Measurements from ENCODE around the gene SPTBN4.

Gene SPTBN4

DNA sequence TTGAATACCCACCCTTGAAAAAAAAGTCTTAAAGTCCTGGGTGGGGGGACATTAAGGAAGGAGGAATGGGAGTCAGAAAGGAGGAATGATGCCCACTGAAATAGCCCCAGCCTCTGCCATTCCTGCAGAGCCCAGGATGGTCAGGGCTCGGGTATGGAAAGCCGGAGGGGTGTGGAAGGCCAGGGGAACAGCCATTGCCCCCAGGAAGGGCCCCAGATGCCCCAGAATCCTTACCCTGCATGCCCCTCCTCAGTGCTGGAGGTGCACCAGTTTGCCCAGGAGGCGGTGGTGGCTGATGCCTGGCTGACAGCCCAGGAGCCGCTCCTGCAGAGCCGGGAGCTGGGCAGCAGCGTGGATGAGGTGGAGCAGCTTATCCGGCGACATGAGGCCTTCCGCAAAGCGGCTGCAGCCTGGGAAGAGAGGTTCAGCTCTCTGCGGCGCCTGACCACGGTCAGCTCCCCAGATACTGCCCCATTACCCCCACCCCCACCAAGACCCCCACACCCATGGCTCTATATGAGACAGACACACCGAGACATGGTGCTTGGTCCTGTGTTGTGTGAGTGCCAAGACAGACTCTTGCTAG is 99.2 kb downstream of the SPTBN4 start:
- Histone ChIP-seq H3K27ac (ENCODE audit: extremely low read depth, low read depth, low read length) (no peak overlapping the region), H3K9me3 (ENCODE audit: control insufficient read depth, insufficient read depth, low read depth, low read length) (no peaks in the 10 kb centered on the region), H3K4me1 (ENCODE audit: control insufficient read depth, insufficient read depth, low read length) (peaks cover 13% of the 10 kb centered on the region), H3K4me3 (ENCODE audit: low read depth, low read length) (no peak overlapping the region), H3K36me3 (ENCODE audit: control insufficient read depth in 2 of 2, insufficient read depth in 1 of 2, low read length in 2 of 2) (no peaks in the 10 kb centered on the region)
- CTCF ChIA-PET, result interaction anchor here (0.8 to 12.8 kb wide), 4 partner anchors 14 to 68 kb away, joined by 3 to 132 read pairs (median 5); no protein-coding TSS in a partner anchor
- POLR2A ChIA-PET, result interaction anchor here (0.6 kb wide), 1 partner anchor 187 kb away, joined by 5 read pairs; no protein-coding TSS in a partner anchor
- TF ChIP-seq ZNF792 (tag by site-specific recombination; IDR thresholded peaks at IDR 0.05) (no peak), ZNF341 (tag by site-specific recombination; IDR thresholded peaks at IDR 0.05; ENCODE audit: low read depth) (peak; percentile 61; the same call in 1 of the 2 replicates)

DNA sequence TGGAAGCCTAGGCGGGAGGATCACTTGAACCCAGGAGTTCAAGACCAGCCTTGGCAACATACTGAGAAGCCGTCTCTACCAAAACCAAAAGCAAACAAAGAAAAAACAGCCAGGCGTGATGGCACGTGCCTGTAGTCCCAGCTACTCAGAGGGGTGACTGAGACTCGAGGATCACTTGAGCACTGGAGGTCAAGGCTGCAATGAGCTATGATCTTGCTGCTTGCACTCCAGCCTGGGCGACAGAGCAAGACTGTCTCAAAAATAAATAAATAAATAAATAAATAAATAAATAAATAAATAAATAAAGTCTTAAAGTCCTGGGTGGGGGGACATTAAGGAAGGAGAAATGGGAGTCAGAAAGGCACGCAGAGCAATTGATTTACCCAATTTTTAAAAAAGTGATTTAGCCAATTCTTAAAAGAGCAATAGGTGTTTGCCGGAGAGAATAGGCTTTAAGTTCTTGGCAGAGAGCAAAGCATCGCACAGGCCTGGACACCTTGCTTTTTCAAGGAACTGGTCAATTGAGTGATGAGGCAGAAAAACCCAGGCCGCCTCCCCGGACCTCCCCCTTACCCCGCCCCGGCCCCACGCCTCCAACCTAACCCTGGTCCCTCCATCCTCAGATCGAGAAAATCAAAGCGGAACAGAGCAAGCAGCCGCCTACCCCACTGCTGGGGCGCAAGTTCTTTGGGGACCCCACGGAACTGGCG is 100.4 kb downstream of the SPTBN4 start:
- peak overlapping the region; percentile 12 for H3K4me3 ChIP-seq (ENCODE audit: low read depth, low read length)
- H3K4me1 ChIP-seq (ENCODE audit: control insufficient read depth, insufficient read depth, low read length), result peaks cover 16% of the 10 kb centered on the region
- ChIA-PET POLR2A (interaction anchor here (1.7 kb wide), 1 partner anchor 141 kb away, joined by 6 read pairs; no protein-coding TSS in a partner anchor), CTCF (interaction anchor here (0.6 to 12.8 kb wide), 9 partner anchors 8 to 1140 kb away, joined by 3 to 132 read pairs (median 5); partner anchors contain the start of gene LTBP4)
- no peaks in the 10 kb centered on the region for H3K36me3 ChIP-seq (ENCODE audit: control insufficient read depth in 2 of 2, insufficient read depth in 1 of 2, low read length in 2 of 2)
- H3K9me3 ChIP-seq (ENCODE audit: control insufficient read depth, insufficient read depth, low read depth, low read length), result no peaks in the 10 kb centered on the region
- H3K27ac ChIP-seq (ENCODE audit: extremely low read depth, low read depth, low read length), result no peak overlapping the region
- TF ChIP-seq ZBTB17 (tag by site-specific recombination; IDR thresholded peaks at IDR 0.05), result no peak
- TF ChIP-seq WT1 (tag by site-specific recombination; IDR thresholded peaks at IDR 0.05), result 0 out of 2 replicates have a peak, but pooled peaks have one; percentile 37
- TF ChIP-seq ZSCAN30 (tag by site-specific recombination; IDR thresholded peaks at IDR 0.05), result no peak
- TF ChIP-seq GLI4 (tag by site-specific recombination; IDR thresholded peaks at IDR 0.05), result no peak
- TF ChIP-seq MZF1 (tag by site-specific recombination; IDR thresholded peaks at IDR 0.05; ENCODE audit: borderline replicate concordance), result peak; percentile 93; the same call in 1 of the 2 replicates
- TF ChIP-seq ZNF416 (tag by site-specific recombination; IDR thresholded peaks at IDR 0.05), result peak; percentile 56; the same call in 1 of the 2 replicates
- TF ChIP-seq ZNF37A (tag by site-specific recombination; IDR thresholded peaks at IDR 0.05), result no peak
- TF ChIP-seq ZNF157 (tag by site-specific recombination; IDR thresholded peaks at IDR 0.05), result peak; percentile 54; the same call in 1 of the 2 replicates
- peak; percentile 97 for TF ChIP-seq ZNF558 (tag by site-specific recombination; IDR thresholded peaks at IDR 0.05)
- no peak for TF ChIP-seq SALL2 (tag by site-specific recombination; IDR thresholded peaks at IDR 0.05; ENCODE audit: borderline replicate concordance)
- TF ChIP-seq, protein P1, sequence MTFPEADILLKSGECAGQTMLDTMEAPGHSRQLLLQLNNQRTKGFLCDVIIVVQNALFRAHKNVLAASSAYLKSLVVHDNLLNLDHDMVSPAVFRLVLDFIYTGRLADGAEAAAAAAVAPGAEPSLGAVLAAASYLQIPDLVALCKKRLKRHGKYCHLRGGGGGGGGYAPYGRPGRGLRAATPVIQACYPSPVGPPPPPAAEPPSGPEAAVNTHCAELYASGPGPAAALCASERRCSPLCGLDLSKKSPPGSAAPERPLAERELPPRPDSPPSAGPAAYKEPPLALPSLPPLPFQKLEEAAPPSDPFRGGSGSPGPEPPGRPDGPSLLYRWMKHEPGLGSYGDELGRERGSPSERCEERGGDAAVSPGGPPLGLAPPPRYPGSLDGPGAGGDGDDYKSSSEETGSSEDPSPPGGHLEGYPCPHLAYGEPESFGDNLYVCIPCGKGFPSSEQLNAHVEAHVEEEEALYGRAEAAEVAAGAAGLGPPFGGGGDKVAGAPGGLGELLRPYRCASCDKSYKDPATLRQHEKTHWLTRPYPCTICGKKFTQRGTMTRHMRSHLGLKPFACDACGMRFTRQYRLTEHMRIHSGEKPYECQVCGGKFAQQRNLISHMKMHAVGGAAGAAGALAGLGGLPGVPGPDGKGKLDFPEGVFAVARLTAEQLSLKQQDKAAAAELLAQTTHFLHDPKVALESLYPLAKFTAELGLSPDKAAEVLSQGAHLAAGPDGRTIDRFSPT (tag by site-specific recombination; IDR thresholded peaks at IDR 0.05), result peak; percentile 48; the same call in 1 of the 2 replicates
- no peak for TF ChIP-seq KLF9 (tag by site-specific recombination; IDR thresholded peaks at IDR 0.05; ENCODE audit: low read depth)
- peak; percentile 47; the same call in 1 of the 2 replicates for TF ChIP-seq GLIS1 (tag by site-specific recombination; IDR thresholded peaks at IDR 0.05)
- TF ChIP-seq GFI1B (tag by site-specific recombination; IDR thresholded peaks at IDR 0.05), result peak; percentile 92
- no peak for TF ChIP-seq ZFHX2 (tag by site-specific recombination; conservative IDR thresholded peaks at IDR 0.05)
- TF ChIP-seq YY1 (tag by site-specific recombination; IDR thresholded peaks at IDR 0.05), result no peak
- TF ChIP-seq, protein P2, sequence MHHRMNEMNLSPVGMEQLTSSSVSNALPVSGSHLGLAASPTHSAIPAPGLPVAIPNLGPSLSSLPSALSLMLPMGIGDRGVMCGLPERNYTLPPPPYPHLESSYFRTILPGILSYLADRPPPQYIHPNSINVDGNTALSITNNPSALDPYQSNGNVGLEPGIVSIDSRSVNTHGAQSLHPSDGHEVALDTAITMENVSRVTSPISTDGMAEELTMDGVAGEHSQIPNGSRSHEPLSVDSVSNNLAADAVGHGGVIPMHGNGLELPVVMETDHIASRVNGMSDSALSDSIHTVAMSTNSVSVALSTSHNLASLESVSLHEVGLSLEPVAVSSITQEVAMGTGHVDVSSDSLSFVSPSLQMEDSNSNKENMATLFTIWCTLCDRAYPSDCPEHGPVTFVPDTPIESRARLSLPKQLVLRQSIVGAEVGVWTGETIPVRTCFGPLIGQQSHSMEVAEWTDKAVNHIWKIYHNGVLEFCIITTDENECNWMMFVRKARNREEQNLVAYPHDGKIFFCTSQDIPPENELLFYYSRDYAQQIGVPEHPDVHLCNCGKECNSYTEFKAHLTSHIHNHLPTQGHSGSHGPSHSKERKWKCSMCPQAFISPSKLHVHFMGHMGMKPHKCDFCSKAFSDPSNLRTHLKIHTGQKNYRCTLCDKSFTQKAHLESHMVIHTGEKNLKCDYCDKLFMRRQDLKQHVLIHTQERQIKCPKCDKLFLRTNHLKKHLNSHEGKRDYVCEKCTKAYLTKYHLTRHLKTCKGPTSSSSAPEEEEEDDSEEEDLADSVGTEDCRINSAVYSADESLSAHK (tag by site-specific recombination; IDR thresholded peaks at IDR 0.05), result peak; percentile 69; the same call in 1 of the 2 replicates
- TF ChIP-seq ZNF354C (tag by site-specific recombination; IDR thresholded peaks at IDR 0.05; ENCODE audit: borderline replicate concordance, low read depth), result peak; percentile 100
- no peak for TF ChIP-seq ZNF596 (tag by site-specific recombination; IDR thresholded peaks at IDR 0.05)
- TF ChIP-seq, protein P3, sequence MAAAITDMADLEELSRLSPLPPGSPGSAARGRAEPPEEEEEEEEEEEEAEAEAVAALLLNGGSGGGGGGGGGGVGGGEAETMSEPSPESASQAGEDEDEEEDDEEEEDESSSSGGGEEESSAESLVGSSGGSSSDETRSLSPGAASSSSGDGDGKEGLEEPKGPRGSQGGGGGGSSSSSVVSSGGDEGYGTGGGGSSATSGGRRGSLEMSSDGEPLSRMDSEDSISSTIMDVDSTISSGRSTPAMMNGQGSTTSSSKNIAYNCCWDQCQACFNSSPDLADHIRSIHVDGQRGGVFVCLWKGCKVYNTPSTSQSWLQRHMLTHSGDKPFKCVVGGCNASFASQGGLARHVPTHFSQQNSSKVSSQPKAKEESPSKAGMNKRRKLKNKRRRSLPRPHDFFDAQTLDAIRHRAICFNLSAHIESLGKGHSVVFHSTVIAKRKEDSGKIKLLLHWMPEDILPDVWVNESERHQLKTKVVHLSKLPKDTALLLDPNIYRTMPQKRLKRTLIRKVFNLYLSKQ (tag by site-specific recombination; IDR thresholded peaks at IDR 0.05; ENCODE audit: borderline replicate concordance), result no peak; the same call in none of the 2 replicates
- TF ChIP-seq ZNF140 (tag by site-specific recombination; IDR thresholded peaks at IDR 0.05), result peak; percentile 99
- TF ChIP-seq ZNF155 (tag by site-specific recombination; IDR thresholded peaks at IDR 0.05), result peak; percentile 90; the same call in 1 of the 2 replicates
- TF ChIP-seq ZNF571 (tag by site-specific recombination; IDR thresholded peaks at IDR 0.05), result no peak
- TF ChIP-seq ZNF837 (tag by site-specific recombination; IDR thresholded peaks at IDR 0.05), result no peak
- no peak for TF ChIP-seq ZNF621 (tag by site-specific recombination; IDR thresholded peaks at IDR 0.05)
- no peak for TF ChIP-seq ZNF184 (tag by site-specific recombination; IDR thresholded peaks at IDR 0.05)
- peak; percentile 44; the same call in 1 of the 2 replicates for TF ChIP-seq ZNF707 (tag by site-specific recombination; IDR thresholded peaks at IDR 0.05)

Data from HEK293 (cell line).